ENCODE measurements around the gene DMRTA1. TPM values are rescaled to one million over a fixed set of nuclear protein-coding genes. Genes with fewer than 3 reads are reported as not detected.

Gene DMRTA1
- total and polyA plus RNA-seq, 10 of the 15 experiments (the other 5 are each of a cell fraction or from before 2014, with no cell fraction given) = not detected

GRCh38 chr9:22454016-22454415 is 7.4 kb downstream of the DMRTA1 start:
- BruUV-seq (replicated peaks) = no TSS peak
- TF ChIP-seq EED (IDR thresholded peaks at IDR 0.05; ENCODE audit: low read depth) (no peak), ZNF207 (IDR thresholded peaks at IDR 0.05; ENCODE audit: borderline replicate concordance) (no peak), CEBPB (IDR thresholded peaks at IDR 0.05; ENCODE audit: borderline replicate concordance in 1 of 2, low read depth in 2 of 2, low read length in 2 of 2) (no peak)
- Histone ChIP-seq H3K4me2 (ENCODE audit: control insufficient read depth, insufficient read depth) (no peak overlapping the region), H3K27me3 (replicated peaks in 1 of 2; ENCODE audit: control insufficient read depth in 2 of 2, insufficient read depth in 2 of 2, low read length in 1 of 2) (no peaks in the 10 kb centered on the region), H3K27ac (ENCODE audit: control insufficient read depth, insufficient read depth) (no peak overlapping the region), H4K20me1 (ENCODE audit: control insufficient read depth, insufficient read depth) (no peaks in the 10 kb centered on the region), H3K36me3 (ENCODE audit: control insufficient read depth in 2 of 2, insufficient read depth in 2 of 2, low read length in 1 of 2) (no peaks in the 10 kb centered on the region), H3K9me3 (replicated peaks; ENCODE audit: control insufficient read depth, insufficient read depth, low read length) (no peaks in the 10 kb centered on the region), H3K4me3 (no peak overlapping the region), H3K79me2 (ENCODE audit: control insufficient read depth, insufficient read depth, low read length) (no peaks in the 10 kb centered on the region), H3K4me1 (ENCODE audit: control insufficient read depth, insufficient read depth, low read length) (no peaks in the 10 kb centered on the region), H2AFZ (ENCODE audit: control insufficient read depth, low read depth, low read length) (no peak overlapping the region), H3K9ac (ENCODE audit: control insufficient read depth, insufficient read depth, low read length) (no peak overlapping the region)
- in situ Hi-C loops (cut with MboI) = loop anchor here (5.0 kb wide), 2 partner anchors 207 to 642 kb away; no protein-coding TSS in a partner anchor
- WGBS (ENCODE audit: insufficient coverage, insufficient replicate concordance, low lambda C conversion rate, missing lambda C conversion rate) = 0% methylated on average over 1 of the region's 1 CpG
- DNase-seq (ENCODE audit: low read depth, low spot score) (no peak), ATAC-seq (no peak), FAIRE-seq (no peak)
- ChIA-PET POLR2A (no interaction called here), RAD21 (ENCODE audit: unreplicated experiment) (no interaction called here), SMC1A (ENCODE audit: uncharacterized antibody, unreplicated experiment) (interaction anchor here (1.2 kb wide), 1 partner anchor 147 kb away, joined by 5 read pairs; no protein-coding TSS in a partner anchor), CTCF (interaction anchor here (0.9 to 1.6 kb wide), 3 partner anchors 9 to 210 kb away, joined by 3 to 9 read pairs (median 7); no protein-coding TSS in a partner anchor)
- intact Hi-C loops (cut with micrococcal nuclease; ENCODE audit: unreplicated experiment) = no loop called here

DNA sequence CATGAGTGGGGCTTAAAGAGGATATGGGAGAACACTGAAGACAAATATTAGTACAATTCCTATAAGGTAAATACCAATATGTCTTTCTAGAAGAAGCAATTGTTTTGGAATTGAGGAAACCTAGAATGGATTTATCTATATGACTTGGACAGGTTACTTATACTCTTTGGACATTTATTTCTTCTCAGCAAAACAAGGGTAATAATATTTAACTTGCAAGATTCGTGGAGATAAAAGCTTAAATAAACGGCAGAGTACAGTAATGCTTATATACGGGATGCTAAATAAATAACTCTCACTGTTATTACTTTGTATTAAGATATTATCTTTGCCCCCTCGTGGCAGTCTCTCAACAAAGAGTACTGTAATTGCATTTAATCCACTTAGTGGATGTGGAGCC is 8.6 kb downstream of the DMRTA1 start:
- H3K27me3 ChIP-seq (replicated peaks in 1 of 2; ENCODE audit: control insufficient read depth in 2 of 2, insufficient read depth in 2 of 2, low read length in 1 of 2) = no peaks in the 10 kb centered on the region
- H3K9me3 ChIP-seq (replicated peaks; ENCODE audit: control insufficient read depth, insufficient read depth, low read length) = no peaks in the 10 kb centered on the region
- ChIA-PET RAD21 (ENCODE audit: unreplicated experiment) (interaction anchor here (0.7 kb wide), 1 partner anchor 420 kb away, joined by 3 read pairs; no protein-coding TSS in a partner anchor), SMC1A (ENCODE audit: uncharacterized antibody, unreplicated experiment) (interaction anchor here (0.8 to 1.5 kb wide), 5 partner anchors 21 to 418 kb away, joined by 3 to 5 read pairs (median 3); no protein-coding TSS in a partner anchor), POLR2A (no interaction called here), CTCF (interaction anchor here (0.8 to 1.6 kb wide), 5 partner anchors 15 to 211 kb away, joined by 3 to 9 read pairs (median 4); no protein-coding TSS in a partner anchor)
- no peak overlapping the region for H3K27ac ChIP-seq (ENCODE audit: control insufficient read depth, insufficient read depth)
- FAIRE-seq = no peak
- H2AFZ ChIP-seq (ENCODE audit: control insufficient read depth, low read depth, low read length) = no peak overlapping the region
- no peak overlapping the region for H3K9ac ChIP-seq (ENCODE audit: control insufficient read depth, insufficient read depth, low read length)
- H4K20me1 ChIP-seq (ENCODE audit: control insufficient read depth, insufficient read depth) = no peaks in the 10 kb centered on the region
- no peak overlapping the region for H3K4me2 ChIP-seq (ENCODE audit: control insufficient read depth, insufficient read depth)
- no peaks in the 10 kb centered on the region for H3K4me1 ChIP-seq (ENCODE audit: control insufficient read depth, insufficient read depth, low read length)
- H3K4me3 ChIP-seq = no peak overlapping the region
- 24% methylated on average over 4 of the region's 4 CpGs for WGBS (ENCODE audit: insufficient coverage, insufficient replicate concordance, low lambda C conversion rate, missing lambda C conversion rate)
- BruUV-seq (replicated peaks) = no TSS peak
- no peak for ATAC-seq
- in situ Hi-C loops (cut with MboI) = no loop called here
- H3K36me3 ChIP-seq (ENCODE audit: control insufficient read depth in 2 of 2, insufficient read depth in 2 of 2, low read length in 1 of 2) = no peaks in the 10 kb centered on the region
- no peak for DNase-seq (ENCODE audit: low read depth, low spot score)
- intact Hi-C loops (cut with micrococcal nuclease; ENCODE audit: unreplicated experiment) = no loop called here
- no peaks in the 10 kb centered on the region for H3K79me2 ChIP-seq (ENCODE audit: control insufficient read depth, insufficient read depth, low read length)
- no peak for TF ChIP-seq MTA3 (IDR thresholded peaks at IDR 0.05; ENCODE audit: borderline replicate concordance, low read length)
- TF ChIP-seq CHD1 (IDR thresholded peaks at IDR 0.05; ENCODE audit: low read depth, low read length) = no peak
- TF ChIP-seq RB1 (IDR thresholded peaks at IDR 0.05; ENCODE audit: borderline replicate concordance) = no peak
- TF ChIP-seq, protein P1, sequence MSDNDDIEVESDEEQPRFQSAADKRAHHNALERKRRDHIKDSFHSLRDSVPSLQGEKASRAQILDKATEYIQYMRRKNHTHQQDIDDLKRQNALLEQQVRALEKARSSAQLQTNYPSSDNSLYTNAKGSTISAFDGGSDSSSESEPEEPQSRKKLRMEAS (IDR thresholded peaks at IDR 0.05; ENCODE audit: low read depth, low read length) = no peak
- no peak for TF ChIP-seq ZNF217 (IDR thresholded peaks at IDR 0.05)
- TF ChIP-seq POLR2AphosphoS5 (IDR thresholded peaks at IDR 0.05; ENCODE audit: low read length) = no peak
- TF ChIP-seq IRF3 (IDR thresholded peaks at IDR 0.05) = no peak
- no peak for TF ChIP-seq E4F1 (IDR thresholded peaks at IDR 0.05; ENCODE audit: borderline replicate concordance, partially characterized antibody)
- no peak for TF ChIP-seq SMC3 (IDR thresholded peaks at IDR 0.05; ENCODE audit: borderline replicate concordance, low read length)

Data from GM12878 (cell line).